HEK293 (cell line): ENCODE results near the gene GIPC2.

Source experiments
- TF ChIP-seq, protein P1 (sequence below): fragments of 450-650 bp; formaldehyde crosslinking; IDR thresholded peaks from 2 replicates; pipeline ENCODE4 v1.5.1; 2016; ENCODE audit warnings: missing biosample characterization, missing genetic modification characterization
- TF ChIP-seq, protein P2 (sequence below): fragments of 450-650 bp; formaldehyde crosslinking; IDR thresholded peaks from 2 replicates; pipeline ENCODE4 v1.5.1; 2016; ENCODE audit warnings: missing biosample characterization, missing genetic modification characterization

DNA sequence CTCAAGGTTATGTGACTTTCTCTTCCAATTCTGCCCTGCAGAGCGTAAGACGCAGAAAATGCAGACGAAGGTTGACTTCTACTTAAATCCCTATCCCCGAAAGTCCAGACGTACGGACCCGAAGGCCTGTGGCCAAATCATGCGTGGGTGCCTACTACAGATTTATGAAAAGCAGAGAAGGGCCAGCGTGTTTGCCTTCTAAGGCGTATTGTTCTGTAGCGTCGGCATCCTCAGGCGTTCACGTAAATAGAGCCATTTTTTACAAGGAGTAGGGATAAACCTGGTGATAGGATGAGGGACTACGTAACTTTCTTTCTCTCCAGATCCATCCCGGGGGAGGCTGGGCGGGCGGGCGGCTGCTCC is 222 bp upstream of the GIPC2 start:
- TF ChIP-seq, protein P1, sequence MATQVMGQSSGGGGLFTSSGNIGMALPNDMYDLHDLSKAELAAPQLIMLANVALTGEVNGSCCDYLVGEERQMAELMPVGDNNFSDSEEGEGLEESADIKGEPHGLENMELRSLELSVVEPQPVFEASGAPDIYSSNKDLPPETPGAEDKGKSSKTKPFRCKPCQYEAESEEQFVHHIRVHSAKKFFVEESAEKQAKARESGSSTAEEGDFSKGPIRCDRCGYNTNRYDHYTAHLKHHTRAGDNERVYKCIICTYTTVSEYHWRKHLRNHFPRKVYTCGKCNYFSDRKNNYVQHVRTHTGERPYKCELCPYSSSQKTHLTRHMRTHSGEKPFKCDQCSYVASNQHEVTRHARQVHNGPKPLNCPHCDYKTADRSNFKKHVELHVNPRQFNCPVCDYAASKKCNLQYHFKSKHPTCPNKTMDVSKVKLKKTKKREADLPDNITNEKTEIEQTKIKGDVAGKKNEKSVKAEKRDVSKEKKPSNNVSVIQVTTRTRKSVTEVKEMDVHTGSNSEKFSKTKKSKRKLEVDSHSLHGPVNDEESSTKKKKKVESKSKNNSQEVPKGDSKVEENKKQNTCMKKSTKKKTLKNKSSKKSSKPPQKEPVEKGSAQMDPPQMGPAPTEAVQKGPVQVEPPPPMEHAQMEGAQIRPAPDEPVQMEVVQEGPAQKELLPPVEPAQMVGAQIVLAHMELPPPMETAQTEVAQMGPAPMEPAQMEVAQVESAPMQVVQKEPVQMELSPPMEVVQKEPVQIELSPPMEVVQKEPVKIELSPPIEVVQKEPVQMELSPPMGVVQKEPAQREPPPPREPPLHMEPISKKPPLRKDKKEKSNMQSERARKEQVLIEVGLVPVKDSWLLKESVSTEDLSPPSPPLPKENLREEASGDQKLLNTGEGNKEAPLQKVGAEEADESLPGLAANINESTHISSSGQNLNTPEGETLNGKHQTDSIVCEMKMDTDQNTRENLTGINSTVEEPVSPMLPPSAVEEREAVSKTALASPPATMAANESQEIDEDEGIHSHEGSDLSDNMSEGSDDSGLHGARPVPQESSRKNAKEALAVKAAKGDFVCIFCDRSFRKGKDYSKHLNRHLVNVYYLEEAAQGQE (tag by site-specific recombination), result no peak
- TF ChIP-seq, protein P2, sequence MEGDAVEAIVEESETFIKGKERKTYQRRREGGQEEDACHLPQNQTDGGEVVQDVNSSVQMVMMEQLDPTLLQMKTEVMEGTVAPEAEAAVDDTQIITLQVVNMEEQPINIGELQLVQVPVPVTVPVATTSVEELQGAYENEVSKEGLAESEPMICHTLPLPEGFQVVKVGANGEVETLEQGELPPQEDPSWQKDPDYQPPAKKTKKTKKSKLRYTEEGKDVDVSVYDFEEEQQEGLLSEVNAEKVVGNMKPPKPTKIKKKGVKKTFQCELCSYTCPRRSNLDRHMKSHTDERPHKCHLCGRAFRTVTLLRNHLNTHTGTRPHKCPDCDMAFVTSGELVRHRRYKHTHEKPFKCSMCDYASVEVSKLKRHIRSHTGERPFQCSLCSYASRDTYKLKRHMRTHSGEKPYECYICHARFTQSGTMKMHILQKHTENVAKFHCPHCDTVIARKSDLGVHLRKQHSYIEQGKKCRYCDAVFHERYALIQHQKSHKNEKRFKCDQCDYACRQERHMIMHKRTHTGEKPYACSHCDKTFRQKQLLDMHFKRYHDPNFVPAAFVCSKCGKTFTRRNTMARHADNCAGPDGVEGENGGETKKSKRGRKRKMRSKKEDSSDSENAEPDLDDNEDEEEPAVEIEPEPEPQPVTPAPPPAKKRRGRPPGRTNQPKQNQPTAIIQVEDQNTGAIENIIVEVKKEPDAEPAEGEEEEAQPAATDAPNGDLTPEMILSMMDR, result no peak
